Fibroblast of lung (primary cell): Measurements from ENCODE around the gene ZNF219.

ENCODE experiments used
- EZH2 ChIP-seq: IDR thresholded peaks from 2 replicates; pipeline ENCODE4 v1.5.1; 2012; ENCODE audit warnings: low read length, control low read depth, mild to moderate bottlenecking; ENCODE audit errors: missing control alignments
- TF ChIP-seq, protein P1 (sequence below), 2 donors: IDR thresholded peaks in 1 of 2; conservative IDR thresholded peaks in 1 of 2; 1 replicate in 1 of 2; 2 replicates in 1 of 2; pipeline ENCODE4 v1.5.1; 2011 to 2012; ENCODE audit warnings: low read length in 2 of 2, control low read depth in 1 of 2, inconsistent platforms in 1 of 2, low read depth in 1 of 2, mild to moderate bottlenecking in 1 of 2

DNA sequence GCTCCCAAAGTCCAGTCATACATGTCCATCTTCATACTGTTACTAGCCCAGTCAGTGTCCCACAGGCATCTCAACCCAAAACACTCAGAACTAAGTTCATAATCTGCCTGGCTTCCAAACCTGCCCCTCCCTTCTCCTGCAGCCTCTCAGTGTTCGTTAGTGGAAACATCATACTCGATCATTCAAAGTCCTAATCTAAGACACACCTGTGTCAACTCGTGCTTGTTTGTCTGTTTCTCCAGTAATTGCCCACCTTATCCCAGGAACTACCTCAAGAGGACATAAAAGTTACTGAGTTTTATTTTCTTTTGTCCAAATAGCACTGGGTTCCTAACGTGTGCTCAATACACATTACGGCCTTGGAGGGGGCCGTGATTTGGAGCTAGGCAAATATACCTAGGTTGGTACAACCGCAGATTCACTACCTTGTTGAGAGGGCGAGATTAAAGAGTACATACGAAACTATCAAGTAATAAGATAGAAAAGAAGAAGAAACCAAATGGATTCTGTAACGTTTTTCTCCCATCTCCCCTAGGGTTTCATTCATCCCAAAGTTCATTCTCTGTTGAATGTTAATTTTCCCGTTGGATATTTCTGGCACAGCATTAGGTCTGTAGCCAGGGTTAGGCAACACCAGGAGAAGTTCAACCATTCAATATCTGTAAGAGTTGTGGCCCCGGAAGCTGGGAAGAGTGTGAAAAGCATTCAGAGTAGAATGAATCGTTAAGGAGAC, 37.7 kb downstream of the ZNF219 start:
- TF ChIP-seq, protein P1, sequence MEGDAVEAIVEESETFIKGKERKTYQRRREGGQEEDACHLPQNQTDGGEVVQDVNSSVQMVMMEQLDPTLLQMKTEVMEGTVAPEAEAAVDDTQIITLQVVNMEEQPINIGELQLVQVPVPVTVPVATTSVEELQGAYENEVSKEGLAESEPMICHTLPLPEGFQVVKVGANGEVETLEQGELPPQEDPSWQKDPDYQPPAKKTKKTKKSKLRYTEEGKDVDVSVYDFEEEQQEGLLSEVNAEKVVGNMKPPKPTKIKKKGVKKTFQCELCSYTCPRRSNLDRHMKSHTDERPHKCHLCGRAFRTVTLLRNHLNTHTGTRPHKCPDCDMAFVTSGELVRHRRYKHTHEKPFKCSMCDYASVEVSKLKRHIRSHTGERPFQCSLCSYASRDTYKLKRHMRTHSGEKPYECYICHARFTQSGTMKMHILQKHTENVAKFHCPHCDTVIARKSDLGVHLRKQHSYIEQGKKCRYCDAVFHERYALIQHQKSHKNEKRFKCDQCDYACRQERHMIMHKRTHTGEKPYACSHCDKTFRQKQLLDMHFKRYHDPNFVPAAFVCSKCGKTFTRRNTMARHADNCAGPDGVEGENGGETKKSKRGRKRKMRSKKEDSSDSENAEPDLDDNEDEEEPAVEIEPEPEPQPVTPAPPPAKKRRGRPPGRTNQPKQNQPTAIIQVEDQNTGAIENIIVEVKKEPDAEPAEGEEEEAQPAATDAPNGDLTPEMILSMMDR (conservative IDR thresholded peaks at IDR 0.05 in 1 of 2, IDR thresholded peaks at IDR 0.05 in 1 of 2; ENCODE audit: low read depth in 1 of 2, low read length in 2 of 2) = no peak
- no peak for TF ChIP-seq EZH2
